GM12872 (cell line): ENCODE measurements around the gene TMCO5A.
A peak's percentile ranks its signal among the peaks of the same experiment; 100 is the strongest.

Experiments
- TF ChIP-seq, protein P1 (sequence below): IDR thresholded peaks from 3 replicates; pipeline ENCODE4 v1.5.1; 2011; ENCODE audit warnings: low read depth, mild to moderate bottlenecking, low read length, moderate library complexity; ENCODE audit not compliant: insufficient read depth

TMCO5A gene

DNA sequence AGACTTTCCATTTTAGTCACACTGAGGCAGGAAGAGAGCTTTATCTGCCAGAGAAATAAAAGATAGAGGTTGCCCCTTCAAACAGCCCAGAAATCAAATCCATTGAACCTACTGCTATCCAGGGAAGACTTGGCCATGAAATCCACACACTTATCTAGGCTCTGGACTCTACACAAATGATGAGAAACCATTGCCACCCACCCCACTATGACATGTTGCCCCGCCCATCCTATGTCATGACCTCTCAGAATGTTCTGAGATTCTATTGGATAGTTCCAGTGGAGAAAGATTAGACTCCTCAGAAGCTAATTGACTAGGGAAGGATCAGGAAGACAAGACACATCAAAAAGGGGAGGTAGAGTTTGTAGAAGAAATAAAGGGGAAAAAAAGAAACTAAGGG, at the start of gene TMCO5A:
Gene TMCO5A, plus strand, starts transcription at position 301 of the 400 bp plus-strand sequence. CDS start 1,684 bp downstream, outside the sequence.
- TF ChIP-seq, protein P1, sequence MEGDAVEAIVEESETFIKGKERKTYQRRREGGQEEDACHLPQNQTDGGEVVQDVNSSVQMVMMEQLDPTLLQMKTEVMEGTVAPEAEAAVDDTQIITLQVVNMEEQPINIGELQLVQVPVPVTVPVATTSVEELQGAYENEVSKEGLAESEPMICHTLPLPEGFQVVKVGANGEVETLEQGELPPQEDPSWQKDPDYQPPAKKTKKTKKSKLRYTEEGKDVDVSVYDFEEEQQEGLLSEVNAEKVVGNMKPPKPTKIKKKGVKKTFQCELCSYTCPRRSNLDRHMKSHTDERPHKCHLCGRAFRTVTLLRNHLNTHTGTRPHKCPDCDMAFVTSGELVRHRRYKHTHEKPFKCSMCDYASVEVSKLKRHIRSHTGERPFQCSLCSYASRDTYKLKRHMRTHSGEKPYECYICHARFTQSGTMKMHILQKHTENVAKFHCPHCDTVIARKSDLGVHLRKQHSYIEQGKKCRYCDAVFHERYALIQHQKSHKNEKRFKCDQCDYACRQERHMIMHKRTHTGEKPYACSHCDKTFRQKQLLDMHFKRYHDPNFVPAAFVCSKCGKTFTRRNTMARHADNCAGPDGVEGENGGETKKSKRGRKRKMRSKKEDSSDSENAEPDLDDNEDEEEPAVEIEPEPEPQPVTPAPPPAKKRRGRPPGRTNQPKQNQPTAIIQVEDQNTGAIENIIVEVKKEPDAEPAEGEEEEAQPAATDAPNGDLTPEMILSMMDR: no peak

DNA sequence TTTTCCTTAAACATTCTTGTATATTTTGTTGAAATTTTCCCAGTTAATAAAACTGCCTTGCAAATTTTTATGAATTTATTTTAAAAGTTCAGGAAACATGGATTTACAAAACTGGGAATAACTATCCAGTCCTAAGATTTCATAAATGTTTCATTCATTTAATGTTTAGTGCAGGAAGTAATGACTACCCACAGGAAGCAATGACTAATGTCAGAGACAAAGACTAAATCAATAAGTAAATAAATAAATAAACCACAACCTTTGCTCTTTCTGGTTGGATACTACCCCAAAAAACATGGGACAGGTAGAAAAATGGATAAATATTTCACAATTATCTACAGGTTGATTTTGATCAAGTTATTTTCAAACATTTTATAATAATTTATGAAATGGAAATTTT, 48.8 kb upstream of the TMCO5A start:
- TF ChIP-seq, protein P1: no peak

- TF ChIP-seq, protein P1: no peak
These were observed 46.1 kb upstream of the TMCO5A start for GRCh38 chr15:37888356-37888755.

GRCh38 chr15:37891766-37892368, 42.6 kb upstream of the TMCO5A start:
- TF ChIP-seq, protein P1: peak; percentile 83

- TF ChIP-seq, protein P1: no peak
These were observed 41.1 kb upstream of the TMCO5A start for GRCh38 chr15:37893309-37893708.

DNA sequence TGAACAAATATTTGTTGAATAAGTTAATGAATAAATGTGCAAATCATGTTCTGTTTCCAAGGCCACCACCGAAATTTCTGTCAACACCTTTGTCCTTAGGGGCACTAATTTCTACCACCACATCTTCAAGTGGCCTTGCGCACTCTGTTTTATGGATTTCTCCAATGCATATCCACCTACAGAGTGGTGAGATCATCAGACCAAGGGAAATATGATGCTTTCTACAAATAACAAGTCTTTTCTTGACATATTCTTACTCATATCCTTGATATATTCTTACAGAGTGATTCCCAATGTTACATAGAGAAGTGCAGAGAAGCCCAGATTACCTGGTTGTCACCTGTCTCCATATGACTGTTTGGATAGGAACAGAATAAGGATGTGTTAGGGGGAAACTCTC, 36.1 kb upstream of the TMCO5A start:
- TF ChIP-seq, protein P1: no peak

DNA sequence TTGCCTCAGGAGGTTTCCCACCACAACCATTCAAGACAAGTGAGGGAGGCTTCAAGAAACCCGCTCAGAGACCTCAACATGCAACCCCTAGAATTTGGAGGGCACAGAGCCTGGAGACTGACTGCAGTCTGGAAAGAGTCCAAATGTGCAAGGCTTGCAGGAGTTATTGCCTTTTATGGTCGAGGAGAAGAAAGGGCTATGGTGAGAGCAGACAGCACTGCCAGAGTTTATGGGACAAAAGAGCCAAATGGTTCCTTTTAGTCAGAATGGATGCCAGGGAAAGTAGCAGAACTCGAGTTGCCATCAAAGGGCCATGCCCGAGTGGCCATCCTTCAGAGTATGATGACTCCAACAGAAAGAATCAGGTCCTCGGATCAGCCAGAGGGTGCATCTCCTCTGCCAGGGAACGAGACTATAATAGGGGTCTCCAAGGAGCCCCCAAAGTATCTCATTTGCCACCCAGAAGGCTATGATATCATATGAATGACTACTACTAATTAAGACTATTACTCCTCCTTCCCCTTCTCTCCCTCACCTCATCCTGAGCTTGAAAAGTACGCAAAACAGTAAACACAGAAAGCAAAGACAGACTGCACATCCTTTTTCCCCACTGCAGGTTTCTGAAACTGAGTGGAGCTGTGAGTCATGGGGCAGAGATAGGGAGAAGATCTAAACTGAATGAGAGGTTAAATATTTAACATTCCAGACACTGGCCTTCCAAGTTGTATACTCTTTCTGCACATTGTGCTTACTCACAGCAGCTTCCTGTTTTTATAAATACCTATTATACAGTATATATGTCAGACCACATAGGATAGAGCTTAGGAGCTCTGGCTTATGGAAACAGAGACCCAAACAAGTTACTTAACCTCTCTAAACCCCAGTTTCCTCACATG, 33.9 kb upstream of the TMCO5A start:
- TF ChIP-seq, protein P1: no peak
